PC-3 (cell line): ENCODE results near the gene GPC5. TPM values are rescaled to one million over a fixed set of nuclear protein-coding genes. Genes with fewer than 3 reads are reported as not detected.

Experiments used
- ATAC-seq: fragments of 200-7000 bp; cut with Tn5 transposase; 2 replicates; pipeline ENCODE4 v1.9.1; 2020; ENCODE audit warnings: mild to moderate bottlenecking, moderate library complexity
- BruUV-seq: library from RNA; stranded (reverse); fragments of 400-500 nt; replicated peaks from 2 replicates; lab custom pipeline; 2021; lab: Mats Ljungman, UMichigan
- CTCF ChIA-PET: fragments of 300-600 bp; sonication (Branson Sonifier 250); formaldehyde crosslinking; loops from one replicate; lab custom pipeline; 2022; ENCODE audit warnings: antibody characterized with exemption; lab: Charles Lee
- POLR2A ChIA-PET: fragments of 300-600 bp; sonication (Branson Sonifier 250); formaldehyde crosslinking; loops from one replicate; lab custom pipeline; 2022; ENCODE audit warnings: antibody characterized with exemption; ENCODE audit not compliant: unreplicated experiment; lab: Charles Lee
- DNase-seq: peaks from one replicate; pipeline ENCODE4 v3.0.0-alpha.2; 2015
- H2AFZ ChIP-seq: fragments of 300-600 bp; sonication (generic); 2 replicates; pipeline ENCODE4 v1.6.0; 2016; ENCODE audit warnings: antibody characterized with exemption, low read length
- H3F3A ChIP-seq: fragments of 300-600 bp; sonication (generic); one replicate; pipeline ENCODE4 v1.6.0; 2017; ENCODE audit warnings: antibody characterized with exemption, low read length, control low read depth, mild to moderate bottlenecking; ENCODE audit not compliant: unreplicated experiment
- H3K27ac ChIP-seq: fragments of 300-600 bp; sonication (generic); 2 replicates; pipeline ENCODE4 v1.5.1; 2016; ENCODE audit warnings: mild to moderate bottlenecking, low read length
- H3K27me3 ChIP-seq: fragments of 300-600 bp; sonication (generic); 2 replicates; pipeline ENCODE4 v1.6.1; 2016; ENCODE audit warnings: low read length, mixed read lengths
- H3K36me3 ChIP-seq: fragments of 300-600 bp; sonication (generic); 2 replicates; pipeline ENCODE4 v1.6.1; 2016; ENCODE audit warnings: low read depth, mixed run types, low read length, mixed read lengths
- H3K4me1 ChIP-seq: fragments of 300-600 bp; sonication (generic); 2 replicates; pipeline ENCODE4 v1.5.1; 2016; ENCODE audit warnings: low read length; ENCODE audit not compliant: insufficient read depth
- H3K4me2 ChIP-seq: fragments of 300-600 bp; sonication (generic); 2 replicates; pipeline ENCODE4 v1.6.0; 2016; ENCODE audit warnings: low read length
- H3K4me3 ChIP-seq: fragments of 300-600 bp; sonication (generic); 2 replicates; pipeline ENCODE4 v1.5.1; 2016; ENCODE audit warnings: mild to moderate bottlenecking, low read length, mixed read lengths
- H3K79me2 ChIP-seq: fragments of 300-600 bp; sonication (generic); 2 replicates; pipeline ENCODE4 v1.6.1; 2017; ENCODE audit warnings: low read length, mixed read lengths
- H3K9ac ChIP-seq: fragments of 300-600 bp; sonication (generic); 2 replicates; pipeline ENCODE4 v1.6.0; 2016; ENCODE audit warnings: mild to moderate bottlenecking, low read length
- H3K9me2 ChIP-seq: fragments of 300-600 bp; sonication (generic); replicated peaks from 2 replicates; pipeline ENCODE4 v1.6.1; 2016; ENCODE audit warnings: mixed run types, low read length, mixed read lengths
- H3K9me3 ChIP-seq: fragments of 300-600 bp; sonication (generic); 2 replicates; pipeline ENCODE4 v1.6.1; 2016; ENCODE audit warnings: low read length, mixed read lengths
- H4K20me1 ChIP-seq: fragments of 300-600 bp; sonication (generic); 2 replicates; pipeline ENCODE4 v1.6.1; 2016; ENCODE audit warnings: low read length, mixed read lengths
- EZH2 ChIP-seq: fragments of 300-600 bp; sonication (generic); IDR thresholded peaks from one replicate; pipeline ENCODE4 v1.6.1; 2017; ENCODE audit warnings: antibody characterized with exemption, mild to moderate bottlenecking, low read length; ENCODE audit not compliant: unreplicated experiment
- EZH2phosphoT487 ChIP-seq: fragments of 300-600 bp; sonication (generic); IDR thresholded peaks from 2 replicates; pipeline ENCODE4 v1.6.1; 2018; ENCODE audit warnings: mild to moderate bottlenecking, antibody characterized with exemption, low read length, borderline replicate concordance
- intact Hi-C: fragments of 100-400 bp; cut with micrococcal nuclease; formaldehyde crosslinking; loops from 2 replicates; pipeline ENCODE4 v1.9.0; 2023
- total RNA-seq: library from RNA; depleted of rRNA; stranded (reverse); fragments of >200 nt; gene quantifications from 2 replicates; pipeline ENCODE4 v1.2.3, GENCODE V29; 2014
- TF ChIP-seq, protein P1 (sequence below): fragments of 300-600 bp; sonication (generic); conservative IDR thresholded peaks from 2 replicates; pipeline ENCODE4 v1.5.1; 2017; ENCODE audit warnings: antibody characterized with exemption, low read depth, mild to moderate bottlenecking, low read length

GPC5 gene
- total RNA-seq, 1 experiment from 2014 or later: not detected

DNA sequence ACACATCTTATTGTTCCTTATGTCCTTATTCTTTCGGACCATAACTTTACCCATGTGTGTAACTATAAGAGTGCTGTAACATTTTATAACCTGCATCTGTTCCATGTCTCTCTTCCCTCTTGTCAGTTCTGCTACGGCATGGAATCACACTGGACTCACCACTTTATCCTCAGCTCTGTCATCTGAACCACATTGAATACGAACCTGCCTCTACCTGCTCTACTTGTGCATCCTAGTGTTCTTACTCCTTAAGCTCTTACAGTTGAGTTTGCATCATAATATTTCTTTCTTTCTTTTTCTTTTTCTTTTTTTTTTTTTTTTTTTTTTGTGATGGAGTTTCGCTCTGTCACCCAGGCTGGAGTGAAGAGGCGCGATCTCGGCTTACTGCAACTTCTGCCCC, 180.9 kb downstream of the GPC5 start:
- H2AFZ ChIP-seq: no peak overlapping the region
- H3K4me1 ChIP-seq: no peaks in the 10 kb centered on the region
- H3K4me2 ChIP-seq: no peak overlapping the region
- no peaks in the 10 kb centered on the region for H4K20me1 ChIP-seq
- TF ChIP-seq EZH2: no peak
- no peak for TF ChIP-seq EZH2phosphoT487
- TF ChIP-seq, protein P1, sequence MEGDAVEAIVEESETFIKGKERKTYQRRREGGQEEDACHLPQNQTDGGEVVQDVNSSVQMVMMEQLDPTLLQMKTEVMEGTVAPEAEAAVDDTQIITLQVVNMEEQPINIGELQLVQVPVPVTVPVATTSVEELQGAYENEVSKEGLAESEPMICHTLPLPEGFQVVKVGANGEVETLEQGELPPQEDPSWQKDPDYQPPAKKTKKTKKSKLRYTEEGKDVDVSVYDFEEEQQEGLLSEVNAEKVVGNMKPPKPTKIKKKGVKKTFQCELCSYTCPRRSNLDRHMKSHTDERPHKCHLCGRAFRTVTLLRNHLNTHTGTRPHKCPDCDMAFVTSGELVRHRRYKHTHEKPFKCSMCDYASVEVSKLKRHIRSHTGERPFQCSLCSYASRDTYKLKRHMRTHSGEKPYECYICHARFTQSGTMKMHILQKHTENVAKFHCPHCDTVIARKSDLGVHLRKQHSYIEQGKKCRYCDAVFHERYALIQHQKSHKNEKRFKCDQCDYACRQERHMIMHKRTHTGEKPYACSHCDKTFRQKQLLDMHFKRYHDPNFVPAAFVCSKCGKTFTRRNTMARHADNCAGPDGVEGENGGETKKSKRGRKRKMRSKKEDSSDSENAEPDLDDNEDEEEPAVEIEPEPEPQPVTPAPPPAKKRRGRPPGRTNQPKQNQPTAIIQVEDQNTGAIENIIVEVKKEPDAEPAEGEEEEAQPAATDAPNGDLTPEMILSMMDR: no peak
- no peaks in the 10 kb centered on the region for H3K9me3 ChIP-seq
- H3K27me3 ChIP-seq: no peaks in the 10 kb centered on the region
- H3K4me3 ChIP-seq: no peak overlapping the region
- POLR2A ChIA-PET: no interaction called here
- H3K9me2 ChIP-seq: no peaks in the 10 kb centered on the region
- no peaks in the 10 kb centered on the region for H3K36me3 ChIP-seq
- H3K79me2 ChIP-seq: no peaks in the 10 kb centered on the region
- DNase-seq (no peak), ATAC-seq (no peak)
- intact Hi-C loops: no loop called here
- H3K9ac ChIP-seq: no peak overlapping the region
- no peaks in the 10 kb centered on the region for H3F3A ChIP-seq
- CTCF ChIA-PET: no interaction called here
- H3K27ac ChIP-seq: no peak overlapping the region
- BruUV-seq: no TSS peak

DNA sequence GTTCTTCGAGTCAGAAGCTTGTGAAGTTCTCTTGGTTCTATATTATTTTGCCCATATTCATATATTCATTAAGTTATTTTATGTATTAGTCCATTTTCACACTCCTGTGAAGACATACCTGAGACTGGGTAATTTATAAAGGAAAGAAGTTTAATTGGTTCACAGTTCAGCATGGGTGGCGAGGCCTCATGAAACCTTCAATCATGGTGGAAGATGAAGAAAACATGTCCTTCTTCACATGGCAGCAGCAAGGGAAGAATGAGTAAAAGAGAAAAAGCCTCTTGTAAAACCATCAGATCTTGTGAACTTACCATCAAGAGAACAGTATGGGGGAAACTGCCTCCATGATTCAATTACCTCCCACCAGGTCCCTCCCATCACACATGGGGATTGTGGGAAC, 182.3 kb downstream of the GPC5 start:
- POLR2A ChIA-PET: no interaction called here
- Histone ChIP-seq H3K4me2 (no peak overlapping the region), H2AFZ (no peak overlapping the region), H3K9me3 (no peaks in the 10 kb centered on the region), H3K27ac (no peak overlapping the region), H4K20me1 (no peaks in the 10 kb centered on the region), H3K4me3 (no peak overlapping the region), H3K27me3 (no peaks in the 10 kb centered on the region), H3K9ac (no peak overlapping the region), H3K79me2 (no peaks in the 10 kb centered on the region), H3K4me1 (no peaks in the 10 kb centered on the region), H3K36me3 (no peaks in the 10 kb centered on the region), H3K9me2 (no peaks in the 10 kb centered on the region), H3F3A (no peaks in the 10 kb centered on the region)
- CTCF ChIA-PET: no interaction called here
- intact Hi-C loops: no loop called here
- no TSS peak for BruUV-seq
- TF ChIP-seq EZH2 (no peak), EZH2phosphoT487 (no peak)
- TF ChIP-seq, protein P1: no peak
- ATAC-seq: no peak
- DNase-seq: no peak

DNA sequence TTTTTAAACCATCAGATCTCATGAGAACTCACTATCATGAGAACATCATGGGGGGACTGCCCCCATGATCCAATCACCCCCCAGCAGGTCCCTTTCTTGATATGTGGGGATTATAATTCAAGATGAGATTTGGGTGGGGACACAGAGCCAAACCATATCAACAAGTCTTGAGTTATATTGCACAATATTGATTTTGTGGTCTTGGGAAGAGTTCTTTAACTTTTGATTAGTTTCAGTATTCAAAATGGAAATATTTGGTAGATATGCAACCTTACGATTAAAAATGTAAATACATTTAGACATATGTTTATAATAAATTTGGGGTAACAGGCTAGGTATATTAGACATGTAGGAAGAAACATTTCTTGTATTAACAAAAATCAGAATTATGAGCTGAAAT, 188.2 kb downstream of the GPC5 start:
- DNase-seq (no peak), ATAC-seq (no peak)
- no peaks in the 10 kb centered on the region for H3K4me1 ChIP-seq
- no peaks in the 10 kb centered on the region for H3K9me3 ChIP-seq
- H3K4me3 ChIP-seq: no peak overlapping the region
- no peaks in the 10 kb centered on the region for H4K20me1 ChIP-seq
- no peak overlapping the region for H2AFZ ChIP-seq
- no peaks in the 10 kb centered on the region for H3K79me2 ChIP-seq
- no TSS peak for BruUV-seq
- H3K36me3 ChIP-seq: no peaks in the 10 kb centered on the region
- no peak for TF ChIP-seq EZH2phosphoT487
- TF ChIP-seq, protein P1: no peak
- ChIA-PET CTCF (no interaction called here), POLR2A (no interaction called here)
- no peaks in the 10 kb centered on the region for H3K27me3 ChIP-seq
- H3F3A ChIP-seq: no peaks in the 10 kb centered on the region
- intact Hi-C loops: no loop called here
- no peak overlapping the region for H3K27ac ChIP-seq
- H3K9ac ChIP-seq: no peak overlapping the region
- no peaks in the 10 kb centered on the region for H3K9me2 ChIP-seq
- H3K4me2 ChIP-seq: no peak overlapping the region
